Fibroblast of mammary gland (primary cell): ENCODE data around the gene GALK2.

Experiments used
- DNase-seq: peaks from one replicate; pipeline ENCODE4 v3.0.0-alpha.2; 2010; ENCODE audit warnings: low read depth
- H3K4me3 ChIP-seq: 2 replicates; pipeline ENCODE4 v1.5.1; 2011; ENCODE audit warnings: low read depth, mild to moderate bottlenecking, low read length, moderate library complexity; ENCODE audit not compliant: control insufficient read depth
- TF ChIP-seq, protein P1 (sequence below): conservative IDR thresholded peaks from 2 replicates; pipeline ENCODE4 v1.5.1; 2011; ENCODE audit warnings: low read depth, low read length, inconsistent platforms; ENCODE audit not compliant: control insufficient read depth, insufficient read depth

Gene GALK2

DNA sequence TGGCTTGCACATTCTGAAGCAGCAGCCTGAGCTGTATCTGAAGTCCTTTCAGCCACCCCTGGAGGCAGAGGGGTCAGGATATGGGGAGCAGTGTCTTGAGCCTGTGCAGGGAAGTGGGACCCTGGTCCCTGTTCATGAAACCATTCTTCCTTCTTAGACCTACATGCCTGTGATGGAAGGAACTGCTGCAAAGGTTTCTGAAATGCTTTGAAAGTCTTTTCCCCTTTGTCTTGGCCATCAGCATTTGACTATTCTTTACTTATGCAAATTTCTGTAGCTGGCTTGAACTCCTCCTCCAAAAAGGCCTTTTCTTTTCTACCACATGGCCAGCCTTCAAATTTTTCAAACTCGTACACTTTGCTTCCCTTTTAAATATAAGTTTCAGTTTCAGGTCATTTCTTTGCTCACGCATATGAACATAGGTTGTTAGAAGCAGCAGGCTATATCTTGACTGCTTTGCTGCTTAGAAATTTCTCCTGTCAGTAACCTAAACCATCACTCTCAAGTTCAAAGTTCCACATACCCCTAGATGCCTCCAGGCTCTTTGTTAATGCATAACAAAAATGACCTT is 62.3 kb downstream of the GALK2 start:
- no peak for DNase-seq
- TF ChIP-seq, protein P1, sequence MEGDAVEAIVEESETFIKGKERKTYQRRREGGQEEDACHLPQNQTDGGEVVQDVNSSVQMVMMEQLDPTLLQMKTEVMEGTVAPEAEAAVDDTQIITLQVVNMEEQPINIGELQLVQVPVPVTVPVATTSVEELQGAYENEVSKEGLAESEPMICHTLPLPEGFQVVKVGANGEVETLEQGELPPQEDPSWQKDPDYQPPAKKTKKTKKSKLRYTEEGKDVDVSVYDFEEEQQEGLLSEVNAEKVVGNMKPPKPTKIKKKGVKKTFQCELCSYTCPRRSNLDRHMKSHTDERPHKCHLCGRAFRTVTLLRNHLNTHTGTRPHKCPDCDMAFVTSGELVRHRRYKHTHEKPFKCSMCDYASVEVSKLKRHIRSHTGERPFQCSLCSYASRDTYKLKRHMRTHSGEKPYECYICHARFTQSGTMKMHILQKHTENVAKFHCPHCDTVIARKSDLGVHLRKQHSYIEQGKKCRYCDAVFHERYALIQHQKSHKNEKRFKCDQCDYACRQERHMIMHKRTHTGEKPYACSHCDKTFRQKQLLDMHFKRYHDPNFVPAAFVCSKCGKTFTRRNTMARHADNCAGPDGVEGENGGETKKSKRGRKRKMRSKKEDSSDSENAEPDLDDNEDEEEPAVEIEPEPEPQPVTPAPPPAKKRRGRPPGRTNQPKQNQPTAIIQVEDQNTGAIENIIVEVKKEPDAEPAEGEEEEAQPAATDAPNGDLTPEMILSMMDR, result no peak
- no peak overlapping the region for H3K4me3 ChIP-seq

- TF ChIP-seq, protein P1, result peak; percentile 87
- no peak overlapping the region for H3K4me3 ChIP-seq
- peak; percentile 95 for DNase-seq
These were observed 65.5 kb downstream of the GALK2 start for GRCh38 chr15:49235446-49236124.

- TF ChIP-seq, protein P1, result no peak
- no peak overlapping the region for H3K4me3 ChIP-seq
- DNase-seq, result no peak
These were observed 66.8 kb downstream of the GALK2 start for GRCh38 chr15:49236869-49237268.

DNA sequence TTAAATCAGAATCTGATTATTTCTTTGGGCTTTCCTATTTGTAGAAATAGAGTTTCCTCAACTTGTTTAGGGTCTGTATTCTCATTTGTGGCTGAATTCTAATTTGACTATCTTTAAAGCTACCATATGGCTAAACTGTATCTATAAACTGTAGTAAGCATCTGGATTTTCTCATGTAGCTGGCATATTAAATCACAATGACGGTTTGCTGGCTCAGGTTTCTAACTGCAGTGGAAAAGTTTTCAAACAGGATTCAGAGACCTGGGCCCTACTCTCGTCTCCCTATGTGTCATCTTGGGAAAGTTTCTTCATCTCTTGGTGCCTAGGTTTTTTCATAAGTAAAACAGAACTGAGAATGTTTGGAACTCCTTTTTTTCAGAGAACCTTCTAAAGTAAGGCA is 68.3 kb downstream of the GALK2 start:
- TF ChIP-seq, protein P1, result no peak
- no peak overlapping the region for H3K4me3 ChIP-seq
- peak; percentile 94 for DNase-seq

GRCh38 chr15:49239105-49239504 is 69.1 kb downstream of the GALK2 start:
- TF ChIP-seq, protein P1, result no peak
- no peak for DNase-seq
- no peak overlapping the region for H3K4me3 ChIP-seq

DNA sequence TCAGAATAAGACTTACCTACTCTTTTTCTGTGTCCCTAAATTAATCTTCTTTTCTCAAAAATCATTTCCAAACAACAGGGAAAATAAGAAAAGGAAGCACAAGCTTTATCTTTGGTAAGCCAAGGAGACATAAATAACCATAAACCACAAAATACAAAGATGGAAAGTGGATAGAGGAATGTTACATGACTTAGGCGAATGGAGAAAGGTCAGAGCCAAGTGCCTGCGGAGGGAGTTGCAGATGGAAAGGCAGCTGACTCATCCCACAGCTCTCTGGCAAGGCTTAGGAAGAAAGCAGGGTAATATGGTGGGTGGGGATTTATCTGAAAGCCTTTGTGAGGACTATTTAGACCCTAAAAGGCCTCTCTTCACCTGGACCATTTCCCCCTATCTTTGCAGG is 72.8 kb downstream of the GALK2 start:
- TF ChIP-seq, protein P1, result no peak
- DNase-seq, result peak; percentile 93

More for the DNA sequence above, 72.8 kb downstream of the GALK2 start:
- H3K4me3 ChIP-seq, result no peak overlapping the region
